GM21576 (cell line): ENCODE results near the gene C1orf226.

Experiments
- ATAC-seq: cut with Tn5 transposase; IDR thresholded peaks from one replicate; pipeline ENCODE4 v1.9.1; 2021; ENCODE audit warnings: mild to moderate bottlenecking, moderate library complexity; ENCODE audit not compliant: unreplicated experiment

Gene C1orf226

GRCh38 chr1:162384116-162384515 is 2.6 kb downstream of the C1orf226 start:
- ATAC-seq: no peak

GRCh38 chr1:162384601-162385279 is 3.2 kb downstream of the C1orf226 start:
- ATAC-seq: no peak

GRCh38 chr1:162385280-162385623 is 3.7 kb downstream of the C1orf226 start:
- no peak for ATAC-seq

GRCh38 chr1:162385702-162386101 is 4.2 kb downstream of the C1orf226 start:
- ATAC-seq: no peak

GRCh38 chr1:162386292-162387225 is 5.0 kb downstream of the C1orf226 start:
- ATAC-seq: no peak

GRCh38 chr1:162387226-162388082 is 5.9 kb downstream of the C1orf226 start:
- no peak for ATAC-seq

- no peak for ATAC-seq
Measured at GRCh38 chr1:162388083-162388594, 6.6 kb downstream of the C1orf226 start.

- ATAC-seq: no peak
Measured at GRCh38 chr1:162388615-162389014, 7.1 kb downstream of the C1orf226 start.

- ATAC-seq: no peak
Measured at GRCh38 chr1:162389021-162389818, 7.7 kb downstream of the C1orf226 start.

GRCh38 chr1:162389971-162390370 is 8.4 kb downstream of the C1orf226 start:
- ATAC-seq: no peak

GRCh38 chr1:162390396-162391185 is 9.1 kb downstream of the C1orf226 start:
- ATAC-seq: no peak

- no peak for ATAC-seq
Measured at GRCh38 chr1:162391790-162392563, 10.4 kb downstream of the C1orf226 start.

- ATAC-seq: no peak
Measured at GRCh38 chr1:162396201-162396906, 14.8 kb downstream of the C1orf226 start.

GRCh38 chr1:162397039-162397448 is 15.5 kb downstream of the C1orf226 start:
- no peak for ATAC-seq

GRCh38 chr1:162397943-162398560 is 16.5 kb downstream of the C1orf226 start:
- ATAC-seq: no peak

GRCh38 chr1:162398999-162399580 is 17.6 kb downstream of the C1orf226 start:
- no peak for ATAC-seq

GRCh38 chr1:162400790-162401355 is 19.3 kb downstream of the C1orf226 start:
- no peak for ATAC-seq
